Ishikawa (cell line): ENCODE data around the gene PIEZO1.

Experiments
- EP300 ChIP-seq: IDR thresholded peaks from 2 replicates; pipeline ENCODE4 v1.6.1; 2012; ENCODE audit warnings: borderline replicate concordance
- NFIC ChIP-seq: IDR thresholded peaks from 2 replicates; pipeline ENCODE4 v1.6.1; 2012
- TCF12 ChIP-seq: IDR thresholded peaks from 2 replicates; pipeline ENCODE4 v1.6.1; 2012; ENCODE audit warnings: low read depth
- TEAD4 ChIP-seq: IDR thresholded peaks from 2 replicates; pipeline ENCODE4 v1.6.1; 2012

DNA sequence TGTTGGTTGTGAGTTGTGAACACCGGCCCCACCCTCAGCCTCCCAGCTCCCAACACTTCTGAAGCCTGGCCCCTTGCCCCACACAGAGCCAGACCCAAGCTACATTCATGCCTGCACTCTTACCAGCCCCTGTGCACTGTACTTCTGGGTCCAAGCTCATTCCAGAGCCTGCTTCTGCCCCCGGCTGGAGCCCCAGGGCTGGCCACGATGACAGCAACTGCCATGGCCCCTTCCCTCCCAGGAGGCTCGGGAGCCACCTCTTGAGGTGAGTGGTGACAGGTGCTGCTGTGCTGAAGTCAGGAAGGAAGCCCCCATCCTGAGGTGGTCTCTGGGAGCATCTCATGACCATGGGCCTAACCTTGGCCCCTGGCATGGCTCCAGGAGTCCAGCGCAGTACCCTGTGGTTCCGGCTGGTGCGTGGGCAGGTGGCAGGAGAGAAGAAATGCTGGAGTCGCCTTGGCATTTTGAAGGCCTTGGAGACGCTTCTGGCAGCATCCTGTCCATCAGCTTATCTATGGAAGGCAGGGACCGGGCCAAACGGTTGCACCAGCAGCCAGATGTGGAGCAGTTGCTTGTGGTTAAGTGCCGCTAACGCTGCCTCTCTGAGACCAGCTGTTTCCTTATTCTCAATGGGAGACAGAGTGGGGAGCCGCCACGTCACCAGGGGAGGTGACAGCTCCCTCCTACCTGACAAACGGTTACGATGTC, 14.7 kb upstream of the PIEZO1 start:
- TF ChIP-seq NFIC (no peak), TEAD4 (no peak), EP300 (no peak), TCF12 (no peak)
